A549 (cell line): ENCODE data around the gene MIS18BP1. TPM values are rescaled to one million over a fixed set of nuclear protein-coding genes. Genes with fewer than 3 reads are reported as not detected.

Experiments
- ATAC-seq, 2 experiments: fragments of 200-7000 bp in 1 of 2; fragments of >200 bp in 1 of 2; cut with Nextera tagmentation in 1 of 2; cut with Tn5 transposase in 1 of 2; 3 replicates each; pipeline versions ENCODE4 v1.8.0 to v1.9.1; 2018 to 2020; ENCODE audit warnings: mild to moderate bottlenecking in 1 of 2, moderate library complexity in 1 of 2
- CTCF ChIA-PET: fragments of 300-600 bp; sonication (Branson Sonifier 250); formaldehyde crosslinking; extraction: SDS; loops from one replicate; lab custom pipeline; 2021; ENCODE audit warnings: antibody characterized with exemption, inconsistent platforms; lab: Yijun Ruan, JAX
- POLR2A ChIA-PET: fragments of 350-600 bp; formaldehyde crosslinking; extraction: SDS; loops from one replicate; lab custom pipeline; 2021; ENCODE audit warnings: antibody characterized with exemption, inconsistent platforms; lab: Yijun Ruan, JAX
- DNase-seq, 2 experiments: peaks; one replicate each; pipeline versions ENCODE4 v3.0.0 to v3.0.0-alpha.2; 2011 to 2016; ENCODE audit warnings: low read depth in 1 of 2, low spot score in 1 of 2
- FAIRE-seq: peaks from 2 replicates; lab custom pipeline; 2011; peaks lifted over from hg19 to GRCh38; lab: Jason Lieb, UNC
- H3K27ac ChIP-seq, 2 experiments: fragments of >200 bp; sonication (Bioruptor Twin); formaldehyde crosslinking; 3 replicates each; pipeline ENCODE4 v1.5.1; 2016 to 2017
- H3K4me1 ChIP-seq: fragments of >200 bp; sonication (Bioruptor Twin); formaldehyde crosslinking; 3 replicates; pipeline ENCODE4 v1.6.1; 2016
- H3K4me2 ChIP-seq: fragments of >200 bp; sonication (Bioruptor Twin); formaldehyde crosslinking; 3 replicates; pipeline ENCODE4 v1.6.1; 2016
- H3K4me3 ChIP-seq: fragments of >200 bp; sonication (Bioruptor Twin); formaldehyde crosslinking; 3 replicates; pipeline ENCODE4 v1.5.1; 2016
- H3K9me3 ChIP-seq: fragments of >200 bp; sonication (Bioruptor Twin); formaldehyde crosslinking; 3 replicates; pipeline ENCODE4 v1.6.1; 2016
- ATOH8 ChIP-seq: fragments of 250-450 bp; sonication (Bioruptor Pico); IDR thresholded peaks from 2 replicates; pipeline ENCODE4 v1.5.0; 2020; ENCODE audit warnings: low read depth, mild to moderate bottlenecking, moderate library complexity
- CEBPB ChIP-seq, 2 experiments: fragments of >200 bp in 1 of 2; sonication (Bioruptor Twin) in 1 of 2; formaldehyde crosslinking in 1 of 2; IDR thresholded peaks; 2 replicates each; pipeline ENCODE4 v1.6.1; 2012 to 2016
- HOXB13 ChIP-seq: fragments of 250-450 bp; sonication (Bioruptor Pico); IDR thresholded peaks from 2 replicates; pipeline ENCODE4 v1.5.0; 2020; ENCODE audit warnings: low read depth, mild to moderate bottlenecking, moderate library complexity
- JUNB ChIP-seq: fragments of >200 bp; sonication (Bioruptor Twin); formaldehyde crosslinking; IDR thresholded peaks from 2 replicates; pipeline ENCODE4 v1.6.1; 2016
- KDM1A ChIP-seq: fragments of 200-600 bp; sonication (generic); IDR thresholded peaks from 2 replicates; pipeline ENCODE4 v1.6.1; 2016; ENCODE audit warnings: low read depth, mild to moderate bottlenecking
- MAX ChIP-seq: IDR thresholded peaks from 2 replicates; pipeline ENCODE4 v1.6.1; 2012
- POLR2A ChIP-seq: IDR thresholded peaks from 2 replicates; pipeline ENCODE4 v1.6.1; 2012; ENCODE audit warnings: mild to moderate bottlenecking, low read length
- RNF2 ChIP-seq: fragments of 200-600 bp; sonication (generic); IDR thresholded peaks from 2 replicates; pipeline ENCODE4 v1.6.1; 2016; ENCODE audit warnings: low read depth, mild to moderate bottlenecking, antibody characterized with exemption, moderate library complexity, borderline replicate concordance
- ZNF302 ChIP-seq: fragments of 250-450 bp; sonication (Bioruptor Pico); IDR thresholded peaks from 2 replicates; pipeline ENCODE4 v1.9.0; 2021; ENCODE audit warnings: inconsistent platforms, mild to moderate bottlenecking, moderate library complexity
- polyA plus RNA-seq, 4 experiments: library from polyadenylated mRNA; depleted of rRNA in 3 of 4; stranded (reverse); fragments of >200 nt; fragmentation: RNase III in 1 of 4; extraction: RNeasy Plus Mini Kit Qiagen cat#74134 plus additional on column Dnase treatment in 1 of 4; gene quantifications; 2 replicates in 3 of 4; 3 replicates in 1 of 4; pipeline ENCODE4 v1.2.3, GENCODE V29; 2011 to 2017
- small RNA-seq, 6 experiments: library from RNA; depleted of rRNA; stranded (forward); fragments of <200 nt; gene quantifications; one replicate each; pipeline ENCODE3, GENCODE V24; 2012
- TF ChIP-seq, protein P1 (sequence below): IDR thresholded peaks from 2 replicates; pipeline ENCODE4 v1.6.1; 2012

Gene MIS18BP1
- polyA plus RNA-seq, 2 of the 4 experiments (the other 2 are of a cell fraction) = 26.1 to 38.0 TPM

DNA sequence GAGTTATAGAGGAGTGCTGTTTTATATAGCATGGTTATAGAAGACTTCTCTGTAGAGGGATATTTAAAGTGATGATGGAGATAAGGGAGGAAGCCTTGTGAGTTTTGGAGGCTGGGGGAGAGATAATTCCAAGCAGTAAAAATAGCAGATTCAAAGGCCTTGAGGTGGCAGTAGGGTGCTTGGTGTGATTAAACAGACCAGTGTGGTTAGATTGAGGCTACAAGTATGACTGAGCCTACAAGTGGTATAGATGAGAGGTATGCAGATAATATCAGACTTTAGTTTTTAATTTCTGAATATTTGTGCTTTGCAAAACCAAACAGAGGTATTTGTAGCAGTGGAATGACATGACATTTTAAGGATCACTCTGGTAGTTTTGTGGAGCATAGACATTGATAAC lies 96.9 kb downstream of the MIS18BP1 start:
- Histone ChIP-seq H3K4me3 (no peak overlapping the region), H3K9me3 (no peaks in the 10 kb centered on the region), H3K4me2 (no peak overlapping the region), H3K27ac (no peak overlapping the region), H3K4me1 (no peaks in the 10 kb centered on the region)
- DNase-seq (no peak), ATAC-seq (no peak), FAIRE-seq (no peak)
- ChIA-PET CTCF (no interaction called here), POLR2A (no interaction called here)
- TF ChIP-seq MAX = no peak
- TF ChIP-seq HOXB13 (CRISPR knock-in tag) = no peak
- TF ChIP-seq ATOH8 (CRISPR knock-in tag) = no peak
- TF ChIP-seq JUNB = no peak
- TF ChIP-seq RNF2 = no peak
- TF ChIP-seq KDM1A = no peak
- no peak for TF ChIP-seq POLR2A
- no peak for TF ChIP-seq ZNF302 (CRISPR knock-in tag)
- TF ChIP-seq, protein P1, sequence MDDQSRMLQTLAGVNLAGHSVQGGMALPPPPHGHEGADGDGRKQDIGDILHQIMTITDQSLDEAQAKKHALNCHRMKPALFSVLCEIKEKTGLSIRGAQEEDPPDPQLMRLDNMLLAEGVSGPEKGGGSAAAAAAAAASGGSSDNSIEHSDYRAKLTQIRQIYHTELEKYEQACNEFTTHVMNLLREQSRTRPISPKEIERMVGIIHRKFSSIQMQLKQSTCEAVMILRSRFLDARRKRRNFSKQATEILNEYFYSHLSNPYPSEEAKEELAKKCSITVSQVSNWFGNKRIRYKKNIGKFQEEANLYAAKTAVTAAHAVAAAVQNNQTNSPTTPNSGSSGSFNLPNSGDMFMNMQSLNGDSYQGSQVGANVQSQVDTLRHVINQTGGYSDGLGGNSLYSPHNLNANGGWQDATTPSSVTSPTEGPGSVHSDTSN = no peak
- TF ChIP-seq CEBPB (IDR thresholded peaks at IDR 0.05) = no peak

Small RNAs within 50 kb of the gene (small RNA-seq; reads per million reads assigned to genes)
- gene RNU6-552P = 0 reads per million in 6 experiments

Other genes with a start within 250 kb of the MIS18BP1 start
- gene PRPF39, start 169.1 kb downstream of the MIS18BP1 start, polyA plus RNA-seq (2011; rRNA removed) = 47.3 and 57.5 TPM in 2 replicates
- gene PRPF39, start 169.1 kb downstream of the MIS18BP1 start, polyA plus RNA-seq (2017; fragmentation: RNase III; extraction: RNeasy Plus Mini Kit Qiagen cat#74134 plus additional on column Dnase treatment) = 24.4 to 25.5 TPM (median 24.5 TPM) in 3 replicates
- 106 and 202 TPM in 2 replicates for gene FKBP3, start 118.7 kb downstream of the MIS18BP1 start, polyA plus RNA-seq (2011; rRNA removed)
- 155 to 159 TPM (median 158 TPM) in 3 replicates for gene FKBP3, start 118.7 kb downstream of the MIS18BP1 start, polyA plus RNA-seq (2017; fragmentation: RNase III; extraction: RNeasy Plus Mini Kit Qiagen cat#74134 plus additional on column Dnase treatment)
- gene FANCM, start 117.3 kb downstream of the MIS18BP1 start, polyA plus RNA-seq (2011; rRNA removed) = 5.7 and 8.8 TPM in 2 replicates
- gene FANCM, start 117.3 kb downstream of the MIS18BP1 start, polyA plus RNA-seq (2017; fragmentation: RNase III; extraction: RNeasy Plus Mini Kit Qiagen cat#74134 plus additional on column Dnase treatment) = 5.7 to 7.0 TPM (median 6.1 TPM) in 3 replicates